ENCODE measurements around the gene CDCP2.
"Not testable (repeated sequence)": the region's sequence is repeated elsewhere in the genome, so short reads cannot be mapped to it uniquely, and the experiment has no call there.

Gene CDCP2

DNA sequence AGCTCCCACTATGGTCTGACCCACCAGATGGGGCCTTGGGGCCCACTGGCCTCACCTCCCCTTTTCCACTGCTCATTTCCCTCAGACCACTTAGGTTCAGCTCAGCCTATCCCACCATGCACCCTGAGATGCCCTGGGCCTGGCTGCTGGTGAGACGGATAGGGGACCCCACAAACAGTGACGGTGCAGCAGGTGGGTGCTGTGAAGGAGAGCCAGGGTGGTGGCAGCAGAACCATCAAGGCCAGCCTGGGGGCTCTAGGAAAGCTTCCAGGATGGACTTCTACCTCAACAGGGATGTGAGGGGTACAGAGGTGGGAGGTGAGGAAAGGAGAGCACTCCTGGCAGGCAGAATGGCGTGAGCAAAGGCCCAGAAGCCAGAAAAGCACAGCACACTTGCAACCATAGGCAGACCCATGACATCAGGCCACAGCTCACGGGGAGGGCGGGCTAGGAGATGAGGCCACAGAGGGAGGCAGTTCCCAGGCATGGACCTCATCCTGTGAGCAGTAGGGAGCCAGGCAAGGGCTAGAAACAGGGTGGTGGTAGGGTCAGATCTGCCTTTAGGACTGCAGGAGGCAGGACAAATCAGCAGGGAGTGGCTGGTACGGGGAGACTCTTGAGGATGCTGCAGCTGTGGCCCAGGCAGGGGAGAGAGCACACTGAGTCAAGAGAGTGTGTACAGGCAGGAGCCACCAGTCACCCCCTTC lies 24.0 kb upstream of the CDCP2 start:
- Histone ChIP-seq H3K4me1 (ENCODE audit: insufficient read depth, low read length) (peaks cover 23% of the 10 kb centered on the region), H2AFZ (ENCODE audit: low read depth, low read length) (no peak overlapping the region), H3K36me3 (ENCODE audit: insufficient read depth, low read length) (peaks cover 2% of the 10 kb centered on the region)

DNA sequence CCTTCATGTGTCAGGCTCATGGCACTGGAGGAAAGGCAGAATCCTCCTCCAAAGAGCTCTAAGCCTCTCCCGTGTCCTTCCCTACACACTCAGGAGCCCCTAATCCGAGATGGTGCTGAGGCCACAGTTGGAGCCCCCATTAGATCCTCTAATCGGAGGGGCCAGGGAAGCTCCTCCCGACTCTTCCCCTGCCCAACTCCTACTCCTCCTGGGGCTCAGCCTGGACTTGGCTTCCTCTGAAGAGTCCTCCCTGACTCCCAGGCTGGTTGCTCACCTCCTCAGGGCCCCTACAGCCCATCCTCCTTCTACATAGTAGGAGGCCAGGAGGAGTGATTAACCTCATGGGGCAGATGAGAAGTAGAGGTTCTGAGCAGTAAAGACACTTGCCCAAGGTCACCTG lies 21.3 kb upstream of the CDCP2 start:
- peaks cover 2% of the 10 kb centered on the region for H3K36me3 ChIP-seq (ENCODE audit: insufficient read depth, low read length)
- no peak overlapping the region for H2AFZ ChIP-seq (ENCODE audit: low read depth, low read length)
- H3K9me3 ChIP-seq (ENCODE audit: low read length): no peaks in the 10 kb centered on the region
- peaks cover 23% of the 10 kb centered on the region for H3K4me1 ChIP-seq (ENCODE audit: insufficient read depth, low read length)
- H3K4me3 ChIP-seq (ENCODE audit: low read length): no peak overlapping the region
- H3K27me3 ChIP-seq (ENCODE audit: insufficient read depth, low read length): no peaks in the 10 kb centered on the region

More for the DNA sequence above, 24.0 kb upstream of the CDCP2 start:
- H3K9me3 ChIP-seq (ENCODE audit: low read length): no peaks in the 10 kb centered on the region
- no peaks in the 10 kb centered on the region for H3K27me3 ChIP-seq (ENCODE audit: insufficient read depth, low read length)
- H3K4me3 ChIP-seq (ENCODE audit: low read length): no peak overlapping the region

- peaks cover 2% of the 10 kb centered on the region for H3K36me3 ChIP-seq (ENCODE audit: insufficient read depth, low read length)
- H2AFZ ChIP-seq (ENCODE audit: low read depth, low read length): no peak overlapping the region
- no peak overlapping the region for H3K4me3 ChIP-seq (ENCODE audit: low read length)
- no peaks in the 10 kb centered on the region for H3K9me3 ChIP-seq (ENCODE audit: low read length)
- H3K4me1 ChIP-seq (ENCODE audit: insufficient read depth, low read length): peaks cover 23% of the 10 kb centered on the region
- H3K27me3 ChIP-seq (ENCODE audit: insufficient read depth, low read length): no peaks in the 10 kb centered on the region
Observed at GRCh38 chr1:54173681-54174080, 20.9 kb upstream of the CDCP2 start.

GRCh38 chr1:54172614-54173599 lies 20.1 kb upstream of the CDCP2 start:
- Histone ChIP-seq H3K4me1 (ENCODE audit: insufficient read depth, low read length) (peaks cover 23% of the 10 kb centered on the region), H3K27me3 (ENCODE audit: insufficient read depth, low read length) (no peaks in the 10 kb centered on the region), H3K9me3 (ENCODE audit: low read length) (no peaks in the 10 kb centered on the region), H2AFZ (ENCODE audit: low read depth, low read length) (no peak overlapping the region), H3K36me3 (ENCODE audit: insufficient read depth, low read length) (no peaks in the 10 kb centered on the region), H3K4me3 (ENCODE audit: low read length) (no peak overlapping the region)

DNA sequence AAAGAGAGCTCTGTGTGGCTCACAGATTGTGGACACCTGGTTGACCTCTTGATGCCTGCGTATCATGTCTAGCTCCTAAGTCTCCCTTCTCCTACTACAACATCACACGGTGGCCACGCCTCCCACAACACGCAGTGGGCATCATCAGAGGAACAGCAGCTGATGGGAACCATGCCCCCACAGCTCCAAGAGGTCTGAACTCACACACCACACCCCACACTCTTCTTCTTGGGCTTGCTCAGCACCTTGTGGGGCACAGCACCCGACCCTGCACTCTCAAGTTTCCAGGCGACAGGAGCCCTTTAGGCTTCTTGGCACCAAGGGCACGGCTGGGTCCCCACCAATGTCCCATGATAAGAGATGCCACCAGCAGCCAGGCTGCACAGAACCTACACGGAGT lies 18.8 kb upstream of the CDCP2 start:
- Histone ChIP-seq H3K4me1 (ENCODE audit: insufficient read depth, low read length) (peaks cover 23% of the 10 kb centered on the region), H2AFZ (ENCODE audit: low read depth, low read length) (no peak overlapping the region), H3K27me3 (ENCODE audit: insufficient read depth, low read length) (no peaks in the 10 kb centered on the region), H3K36me3 (ENCODE audit: insufficient read depth, low read length) (no peaks in the 10 kb centered on the region), H3K4me3 (ENCODE audit: low read length) (no peak overlapping the region), H3K9me3 (ENCODE audit: low read length) (no peaks in the 10 kb centered on the region)

DNA sequence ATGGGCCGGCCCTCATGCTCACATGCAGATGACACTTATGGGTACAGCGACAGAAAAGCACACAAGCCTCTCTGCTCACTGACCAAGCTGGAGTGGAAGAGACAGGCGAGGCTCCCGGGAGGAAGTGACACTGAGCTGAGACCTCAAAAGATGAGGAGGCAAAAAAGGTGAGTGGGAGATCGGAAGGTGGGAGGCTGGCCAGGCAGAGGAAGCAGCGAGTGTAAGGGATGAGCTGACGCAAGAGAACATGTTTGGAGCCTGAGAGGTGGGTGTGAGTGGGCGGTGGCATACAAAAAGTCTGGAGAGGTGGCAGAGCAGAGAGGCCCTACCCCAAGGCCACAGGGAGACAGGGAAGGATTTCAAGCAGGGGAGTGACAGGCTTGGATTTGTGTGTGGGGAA lies 18.2 kb upstream of the CDCP2 start:
- Histone ChIP-seq H2AFZ (ENCODE audit: low read depth, low read length) (no peak overlapping the region), H3K4me3 (ENCODE audit: low read length) (no peak overlapping the region), H3K27me3 (ENCODE audit: insufficient read depth, low read length) (no peaks in the 10 kb centered on the region), H3K4me1 (ENCODE audit: insufficient read depth, low read length) (peaks cover 23% of the 10 kb centered on the region), H3K9me3 (ENCODE audit: low read length) (no peaks in the 10 kb centered on the region), H3K36me3 (ENCODE audit: insufficient read depth, low read length) (no peaks in the 10 kb centered on the region)

DNA sequence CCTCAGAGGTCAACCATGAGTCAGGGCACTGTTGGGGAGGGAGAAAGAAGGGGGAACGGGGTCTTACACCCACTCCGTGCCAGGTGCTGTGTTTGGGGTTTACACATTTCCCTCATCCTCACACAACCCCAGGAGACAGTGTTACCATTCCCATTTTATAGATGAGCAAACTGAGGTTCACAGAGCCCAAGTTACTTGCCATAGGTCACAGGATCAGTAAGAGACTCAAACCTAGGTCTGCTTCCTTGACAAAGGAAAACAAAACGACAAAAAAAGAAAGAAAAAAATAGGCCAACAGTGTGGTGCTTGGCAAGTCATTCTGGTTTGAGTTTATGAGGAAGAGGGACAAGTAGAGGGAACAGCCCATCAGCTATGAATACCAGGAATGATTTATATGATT lies 16.3 kb upstream of the CDCP2 start:
- Histone ChIP-seq H2AFZ (ENCODE audit: low read depth, low read length) (no peak overlapping the region), H3K9me3 (ENCODE audit: low read length) (no peaks in the 10 kb centered on the region), H3K27me3 (ENCODE audit: insufficient read depth, low read length) (no peaks in the 10 kb centered on the region), H3K4me3 (ENCODE audit: low read length) (no peak overlapping the region), H3K36me3 (ENCODE audit: insufficient read depth, low read length) (no peaks in the 10 kb centered on the region), H3K4me1 (ENCODE audit: insufficient read depth, low read length) (peaks cover 19% of the 10 kb centered on the region)

DNA sequence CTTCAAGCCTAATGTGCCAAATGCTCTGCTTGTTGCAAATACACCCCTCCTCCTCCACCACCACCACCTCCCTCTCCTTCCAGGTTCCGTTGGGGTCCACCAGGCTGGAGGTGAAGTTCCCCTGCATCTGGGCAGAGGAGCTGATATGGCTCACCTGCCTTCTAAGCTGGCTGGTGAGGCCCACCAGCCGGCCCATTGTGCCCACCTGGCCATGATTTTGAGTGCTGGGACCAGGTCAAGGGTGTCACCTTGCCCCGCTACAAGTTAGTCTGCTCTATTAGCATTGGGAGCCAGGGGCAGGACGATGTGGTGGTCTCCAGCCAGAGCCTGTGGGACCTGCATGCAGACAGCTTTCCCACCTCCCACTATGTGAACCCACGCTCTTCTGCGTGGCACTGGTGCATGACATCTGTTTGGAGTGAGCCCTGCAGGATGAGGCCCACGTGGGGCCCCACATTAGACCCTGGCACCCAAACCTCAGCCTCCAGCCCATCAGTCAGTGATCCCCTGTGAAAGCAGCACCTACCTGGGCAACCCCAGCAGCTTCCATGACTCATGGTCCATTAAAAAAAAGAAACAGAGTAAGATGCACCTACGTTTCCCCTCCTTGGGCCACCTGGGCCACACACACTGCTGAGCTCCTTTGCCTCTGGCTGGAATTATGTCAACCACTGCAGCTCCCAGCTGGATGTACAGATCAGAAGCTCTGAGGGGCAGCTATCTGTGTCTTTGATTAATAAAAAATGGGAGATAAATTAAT lies 15.6 kb upstream of the CDCP2 start:
- no peak overlapping the region for H3K4me3 ChIP-seq (ENCODE audit: low read length)
- no peaks in the 10 kb centered on the region for H3K27me3 ChIP-seq (ENCODE audit: insufficient read depth, low read length)
- H3K36me3 ChIP-seq (ENCODE audit: insufficient read depth, low read length): no peaks in the 10 kb centered on the region
- H2AFZ ChIP-seq (ENCODE audit: low read depth, low read length): no peak overlapping the region
- no peaks in the 10 kb centered on the region for H3K9me3 ChIP-seq (ENCODE audit: low read length)
- peaks cover 12% of the 10 kb centered on the region for H3K4me1 ChIP-seq (ENCODE audit: insufficient read depth, low read length)

- Histone ChIP-seq H2AFZ (ENCODE audit: low read depth, low read length) (no peak overlapping the region), H3K4me3 (ENCODE audit: low read length) (no peak overlapping the region), H3K36me3 (ENCODE audit: insufficient read depth, low read length) (no peaks in the 10 kb centered on the region), H3K4me1 (ENCODE audit: insufficient read depth, low read length) (peaks cover 4% of the 10 kb centered on the region), H3K27me3 (ENCODE audit: insufficient read depth, low read length) (no peaks in the 10 kb centered on the region), H3K9me3 (ENCODE audit: low read length) (no peaks in the 10 kb centered on the region)
Observed at GRCh38 chr1:54167422-54168139, 14.8 kb upstream of the CDCP2 start.

DNA sequence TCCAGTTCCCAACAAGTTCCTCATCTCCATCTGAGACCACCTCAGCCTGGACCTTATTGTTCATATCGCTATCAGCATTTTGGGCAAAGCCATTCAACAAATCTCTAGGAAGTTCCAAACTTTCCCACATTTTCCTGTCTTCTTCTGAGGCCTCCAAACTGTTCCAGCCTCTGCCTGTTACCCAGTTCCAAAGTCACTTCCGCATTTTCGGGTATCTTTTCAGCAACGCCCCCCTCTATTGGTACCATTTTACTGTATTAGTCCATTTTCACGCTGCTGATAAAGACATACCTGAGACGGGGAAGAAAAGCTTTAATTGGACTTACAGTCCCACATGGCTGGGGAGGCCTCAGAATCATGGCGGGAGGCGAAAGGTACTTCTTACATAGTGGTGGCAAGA lies 13.6 kb upstream of the CDCP2 start:
- H3K4me3 ChIP-seq (ENCODE audit: low read length); H3K4me1 ChIP-seq (ENCODE audit: insufficient read depth, low read length); H3K9me3 ChIP-seq (ENCODE audit: low read length); H2AFZ ChIP-seq (ENCODE audit: low read depth, low read length); H3K36me3 ChIP-seq (ENCODE audit: insufficient read depth, low read length); H3K27me3 ChIP-seq (ENCODE audit: insufficient read depth, low read length): not testable (repeated sequence)

- Histone ChIP-seq H2AFZ (ENCODE audit: low read depth, low read length) (no peak overlapping the region), H3K9me3 (ENCODE audit: low read length) (no peaks in the 10 kb centered on the region), H3K36me3 (ENCODE audit: insufficient read depth, low read length) (no peaks in the 10 kb centered on the region), H3K4me1 (ENCODE audit: insufficient read depth, low read length) (no peaks in the 10 kb centered on the region), H3K4me3 (ENCODE audit: low read length) (no peak overlapping the region), H3K27me3 (ENCODE audit: insufficient read depth, low read length) (no peaks in the 10 kb centered on the region)
Observed at GRCh38 chr1:54165146-54165545, 12.3 kb upstream of the CDCP2 start.

DNA sequence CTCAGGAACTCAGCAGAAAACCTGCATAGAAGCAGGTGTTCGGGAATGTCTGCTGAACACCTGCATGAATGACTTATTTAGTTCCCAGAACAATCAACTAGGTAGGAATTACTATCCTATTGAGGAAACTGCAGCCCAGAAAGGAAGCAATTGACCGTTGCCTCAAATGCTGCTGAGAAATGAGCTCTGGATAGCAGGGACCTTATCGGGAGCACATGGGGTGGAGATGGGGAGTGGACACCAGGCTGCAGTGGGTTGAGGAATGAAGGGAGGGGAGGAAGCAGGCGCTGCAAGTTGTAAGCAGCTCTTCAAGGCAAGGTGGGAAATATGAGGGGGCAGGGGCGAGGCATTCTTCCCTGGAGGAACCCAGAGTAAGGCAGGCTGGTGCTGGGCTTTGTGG lies 10.8 kb upstream of the CDCP2 start:
- H3K4me1 ChIP-seq (ENCODE audit: insufficient read depth, low read length): no peaks in the 10 kb centered on the region
- H3K4me3 ChIP-seq (ENCODE audit: low read length): no peak overlapping the region
- no peaks in the 10 kb centered on the region for H3K36me3 ChIP-seq (ENCODE audit: insufficient read depth, low read length)
- H3K27me3 ChIP-seq (ENCODE audit: insufficient read depth, low read length): no peaks in the 10 kb centered on the region
- H3K9me3 ChIP-seq (ENCODE audit: low read length): no peaks in the 10 kb centered on the region
- H2AFZ ChIP-seq (ENCODE audit: low read depth, low read length): no peak overlapping the region

All from neuron (in vitro differentiated cells).